K562 (cell line): ENCODE data around the gene DDR2. TPM values are rescaled to one million over a fixed set of nuclear protein-coding genes. Genes with fewer than 3 reads are reported as not detected.
A peak's percentile ranks its signal among the peaks of the same experiment; 100 is the strongest.

Source experiments
- ATAC-seq: fragments of 200-7000 bp; cut with Tn5 transposase; 3 replicates; pipeline ENCODE4 v1.9.1; 2020; ENCODE audit warnings: moderate library complexity
- BruUV-seq: library from RNA; stranded (reverse); fragments of 400-500 nt; replicated peaks from 2 replicates; lab custom pipeline; 2021; lab: Mats Ljungman, UMichigan
- CTCF ChIA-PET: fragments of 300-600 bp; formaldehyde crosslinking; extraction: SDS; loops from one replicate; lab custom pipeline; 2021; ENCODE audit warnings: low intra/inter-chr PET ratio; lab: Yijun Ruan, JAX
- POLR2A ChIA-PET: fragments of 300-600, 350-650 bp; sonication (Branson Sonifier 250); formaldehyde crosslinking; extraction: SDS; loops from one replicate; lab custom pipeline; 2021; ENCODE audit warnings: antibody characterized with exemption, inconsistent platforms; lab: Yijun Ruan, JAX
- DNase-seq, 4 experiments: peaks; one replicate each; pipeline versions ENCODE4 v3.0.0 to v3.0.0-alpha.2; 2011 to 2018; ENCODE audit warnings: low spot score in 3 of 4, mixed read lengths in 3 of 4; ENCODE audit errors: extremely low read depth in 1 of 4
- FAIRE-seq: peaks from 2 replicates; lab custom pipeline; 2011; peaks lifted over from hg19 to GRCh38; lab: Jason Lieb, UNC
- H2AFZ ChIP-seq: 2 replicates; pipeline ENCODE4 v1.6.0; 2011; ENCODE audit warnings: low read depth, low read length, control low read depth, inconsistent platforms
- H3K27ac ChIP-seq: fragments of 200-600 bp; 3 replicates; pipeline ENCODE4 v1.8.0; 2011; ENCODE audit warnings: low read depth, mild to moderate bottlenecking, control low read depth, inconsistent platforms, low read length, moderate library complexity, mixed read lengths; ENCODE audit errors: extremely low read depth
- H3K27me3 ChIP-seq, 2 experiments: fragments of 300-600 bp in 1 of 2; 2 replicates in 1 of 2; 3 replicates in 1 of 2; pipeline versions ENCODE4 v1.6.0 to v1.8.0; 2011; ENCODE audit warnings: inconsistent platforms in 2 of 2, low read length in 2 of 2, mild to moderate bottlenecking in 1 of 2, mixed read lengths in 1 of 2, moderate library complexity in 1 of 2; ENCODE audit not compliant: control insufficient read depth in 2 of 2, insufficient read depth in 2 of 2
- H3K36me3 ChIP-seq: fragments of 300-600 bp; 3 replicates; pipeline ENCODE4 v1.8.0; 2011; ENCODE audit warnings: mild to moderate bottlenecking, low read length, inconsistent platforms; ENCODE audit not compliant: control insufficient read depth, insufficient read depth
- H3K4me1 ChIP-seq, 2 experiments: fragments of 200-600 bp in 1 of 2; replicated peaks in 1 of 2; 2 replicates in 1 of 2; 3 replicates in 1 of 2; pipeline versions ENCODE4 v1.5.1 to v1.8.0; 2011; ENCODE audit warnings: inconsistent platforms in 2 of 2, low read length in 2 of 2, mild to moderate bottlenecking in 1 of 2, mixed read lengths in 1 of 2, moderate library complexity in 1 of 2; ENCODE audit not compliant: control insufficient read depth in 2 of 2, insufficient read depth in 2 of 2
- H3K4me2 ChIP-seq: 2 replicates; pipeline ENCODE4 v1.6.1; 2011; ENCODE audit warnings: low read length, control low read depth, inconsistent platforms, mixed read lengths; ENCODE audit not compliant: insufficient read depth
- H3K4me3 ChIP-seq: fragments of 200-600 bp; sonication (generic), shearing (Covaris generic); 2 replicates; pipeline ENCODE4 v1.5.1; 2016; ENCODE audit warnings: control low read depth, inconsistent platforms
- H3K79me2 ChIP-seq: fragments of 200-600 bp; 3 replicates; pipeline ENCODE4 v1.8.0; 2011; ENCODE audit warnings: low read length, inconsistent platforms; ENCODE audit not compliant: control insufficient read depth, insufficient read depth
- H3K9ac ChIP-seq, 2 experiments: 2 replicates each; pipeline versions ENCODE4 v1.6.0 to v1.6.1; 2011; ENCODE audit warnings: low read depth in 2 of 2, low read length in 2 of 2, control low read depth in 1 of 2, inconsistent platforms in 1 of 2, mild to moderate bottlenecking in 1 of 2, mixed read lengths in 1 of 2; ENCODE audit not compliant: insufficient read depth in 1 of 2
- H3K9me1 ChIP-seq: one replicate; pipeline ENCODE4 v1.6.0; 2011; ENCODE audit warnings: inconsistent platforms, mild to moderate bottlenecking, low read length, moderate library complexity; ENCODE audit not compliant: control insufficient read depth, insufficient read depth
- H3K9me3 ChIP-seq: replicated peaks from 2 replicates; pipeline ENCODE4 v1.5.1; 2011; ENCODE audit warnings: low read depth, low read length, inconsistent platforms; ENCODE audit not compliant: control insufficient read depth, insufficient read depth
- H4K20me1 ChIP-seq: replicated peaks from 2 replicates; pipeline ENCODE4 v1.6.1; 2011; ENCODE audit warnings: low read length, inconsistent platforms, mixed read lengths; ENCODE audit not compliant: control insufficient read depth, insufficient read depth
- CEBPB ChIP-seq: fragments of 450-650 bp; IDR thresholded peaks from 2 replicates; pipeline ENCODE4 v1.6.1; 2016; ENCODE audit warnings: missing genetic modification characterization, missing compliant biosample characterization
- CEBPG ChIP-seq, 3 experiments: fragments of 200-800 bp in 1 of 3; sonication (Bioruptor generic) in 1 of 3; sonication (generic) in 1 of 3; formaldehyde crosslinking in 1 of 3; IDR thresholded peaks in 2 of 3; conservative IDR thresholded peaks in 1 of 3; 2 replicates each; pipeline versions ENCODE4 v1.6.1 to v1.8.0; 2016 to 2022; ENCODE audit warnings: missing compliant biosample characterization in 2 of 3, missing genetic modification characterization in 2 of 3, mild to moderate bottlenecking in 1 of 3, missing genetic modification reagents in 1 of 3
- ELF1 ChIP-seq: fragments of 200-800 bp; sonication (Bioruptor generic); IDR thresholded peaks from 2 replicates; pipeline ENCODE4 v1.6.1; 2016; ENCODE audit warnings: missing genetic modification characterization, missing compliant biosample characterization
- NCOR1 ChIP-seq: fragments of 450-650 bp; IDR thresholded peaks from 2 replicates; pipeline ENCODE4 v1.6.1; 2016; ENCODE audit warnings: mild to moderate bottlenecking, moderate library complexity
- POLR2H ChIP-seq: IDR thresholded peaks from 2 replicates; pipeline ENCODE4 v1.6.1; 2016; ENCODE audit warnings: missing genetic modification characterization, low read depth, mild to moderate bottlenecking, control low read depth, missing compliant biosample characterization, moderate library complexity
- SAFB2 ChIP-seq: fragments of 200-400 bp; formaldehyde crosslinking; IDR thresholded peaks from 2 replicates; pipeline ENCODE4 v1.6.1; 2018; ENCODE audit warnings: borderline replicate concordance, low read length, low read depth, moderate library complexity; ENCODE audit not compliant: severe bottlenecking
- SIN3B ChIP-seq: fragments of 450-650 bp; IDR thresholded peaks from 2 replicates; pipeline ENCODE4 v1.6.1; 2017; ENCODE audit warnings: low read depth, mild to moderate bottlenecking, moderate library complexity
- TRIM24 ChIP-seq, 2 experiments: fragments of 450-650 bp; IDR thresholded peaks; 2 replicates each; pipeline ENCODE4 v1.6.1; 2016
- WHSC1 ChIP-seq: IDR thresholded peaks from one replicate; pipeline ENCODE4 v1.6.1; 2012; ENCODE audit warnings: low read length, control low read depth, inconsistent platforms
- ZFP30 ChIP-seq: fragments of 250-450 bp; sonication (Bioruptor Pico); IDR thresholded peaks from 2 replicates; pipeline ENCODE4 v1.8.0; 2022; ENCODE audit warnings: moderate library complexity, mild to moderate bottlenecking, inconsistent platforms, borderline replicate concordance
- ZNF140 ChIP-seq: fragments of 250-450 bp; sonication (Bioruptor Pico); IDR thresholded peaks from 2 replicates; pipeline ENCODE4 v1.8.0; 2021; ENCODE audit warnings: moderate library complexity, mild to moderate bottlenecking, inconsistent platforms
- ZNF212 ChIP-seq: fragments of 450-650 bp; formaldehyde crosslinking; IDR thresholded peaks from 2 replicates; pipeline ENCODE4 v1.4.0; 2020; ENCODE audit warnings: mild to moderate bottlenecking
- ZNF668 ChIP-seq: fragments of 250-450 bp; sonication (Bioruptor Pico); IDR thresholded peaks from 2 replicates; pipeline ENCODE4 v1.8.0; 2022; ENCODE audit warnings: mild to moderate bottlenecking, inconsistent platforms
- WGBS: fragments of 100-300 bp; shearing (Covaris generic); methylation state at CpG from one replicate; pipeline ENCODE4 v1.1.6; 2016; ENCODE audit warnings: low coverage, mixed read lengths; ENCODE audit not compliant: insufficient coverage; ENCODE audit errors: missing lambda C conversion rate; 5-methylcytosine and 5-hydroxymethylcytosine counted together
- in situ Hi-C: fragments of 300-500 bp; cut with MboI; formaldehyde crosslinking; loops from 4 replicates; pipeline ENCODE4 v1.15.0; 2018; ENCODE audit warnings: inconsistent platforms, mixed read lengths
- intact Hi-C: fragments of 100-400 bp; cut with micrococcal nuclease; formaldehyde crosslinking; loops from 2 replicates; pipeline ENCODE4 v1.14.2; 2022
- polyA plus RNA-seq, 8 experiments: library from polyadenylated mRNA; depleted of rRNA in 4 of 8; stranded (reverse) in 5 of 8; unstranded in 3 of 8; fragments of >200 nt; fragmentation: Nextera tagmentation in 2 of 8; fragmentation: Illumina TruSeq in 1 of 8; extraction: Ambion mirVana in 2 of 8; extraction: Trizol in 1 of 8; gene quantifications; 2 replicates each; pipeline versions ENCODE4 v1.2.1 to v1.2.3, GENCODE V29; 2011 to 2014; ENCODE audit warnings: inconsistent platforms in 1 of 8, missing spikeins in 1 of 8
- total RNA-seq, 7 experiments: library from RNA; depleted of rRNA in 6 of 7; stranded (reverse); fragments of >200 nt in 6 of 7; fragmentation: Illumina TruSeq in 2 of 7; extraction: Trizol in 2 of 7; gene quantifications; 2 replicates each; pipeline versions ENCODE4 v1.2.1 to v1.2.3, GENCODE V29; 2011 to 2021; ENCODE audit warnings: low replicate concordance in 1 of 7
- TF ChIP-seq, protein P1 (sequence below), 3 experiments: fragments of 200-800 bp in 1 of 3; sonication (Bioruptor generic) in 1 of 3; sonication (generic) in 1 of 3; formaldehyde crosslinking in 1 of 3; IDR thresholded peaks; 2 replicates each; pipeline versions ENCODE4 v1.6.1 to v1.8.0; 2016 to 2022; ENCODE audit warnings: mild to moderate bottlenecking in 2 of 3, missing compliant biosample characterization in 2 of 3, missing genetic modification characterization in 2 of 3, missing genetic modification reagents in 1 of 3
- TF ChIP-seq, protein P2 (sequence below): fragments of 450-650 bp; IDR thresholded peaks from 2 replicates; pipeline ENCODE4 v1.6.1; 2016

The DDR2 gene
- total and polyA plus RNA-seq, 9 of the 15 experiments (the other 6 are each of a cell fraction or from before 2014, with no cell fraction given) = 0.36 to 2.0 (median 1.1) TPM

DNA sequence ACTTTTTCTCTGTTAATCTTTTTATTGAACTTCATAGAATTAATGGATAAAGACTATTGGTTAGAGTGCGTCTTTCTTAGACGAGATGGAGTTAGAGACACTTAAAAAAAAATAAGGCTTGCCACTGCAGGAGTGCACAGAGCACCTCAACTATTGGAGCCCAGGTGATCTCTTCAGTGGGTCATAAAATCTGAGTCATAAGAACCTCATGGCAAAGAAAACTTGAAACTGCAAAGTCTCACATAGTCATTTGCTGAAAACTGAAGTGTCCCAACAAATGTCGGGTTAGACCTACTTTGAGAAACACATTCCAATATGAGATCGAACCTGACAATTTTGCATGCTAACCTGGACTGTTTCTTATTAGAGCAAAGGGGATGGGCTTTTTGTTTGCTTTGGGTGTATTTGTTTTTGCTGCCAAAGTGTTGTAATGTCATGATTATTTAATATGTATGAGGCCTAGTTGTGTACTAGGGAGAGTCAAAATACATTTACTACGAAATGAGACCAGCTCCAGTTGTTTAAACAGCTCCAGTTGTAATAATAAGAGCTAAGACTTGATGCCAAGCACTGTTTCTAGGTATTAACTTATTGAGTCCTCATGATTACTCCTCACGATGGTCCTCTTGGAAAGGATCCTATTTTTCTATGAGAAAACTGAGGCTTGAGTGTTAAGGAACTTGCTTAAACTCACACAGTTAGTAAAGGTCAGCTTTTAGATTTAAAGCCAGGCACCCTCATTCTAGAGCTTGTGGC, 65.1 kb downstream of the DDR2 start (continued):
- TF ChIP-seq POLR2H (tag) = no peak

DNA sequence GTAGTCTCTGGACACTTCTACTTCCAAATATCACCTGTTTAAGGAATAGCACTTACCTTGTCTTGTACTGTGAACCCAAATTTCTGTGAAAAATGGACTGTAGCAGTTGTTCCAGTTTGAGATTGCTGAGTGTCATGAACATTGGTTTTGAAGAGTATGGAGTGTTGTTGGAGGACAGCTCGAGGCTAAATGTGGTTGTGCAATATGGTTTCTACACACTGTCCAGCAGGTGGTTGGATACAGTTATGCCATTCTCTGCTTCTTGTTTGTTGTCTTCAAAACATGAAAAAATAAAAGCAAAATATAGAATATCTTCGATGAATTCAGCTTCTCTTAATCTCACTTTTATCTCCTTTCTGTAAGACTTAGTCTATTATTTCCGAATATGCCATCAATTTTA, 67.1 kb downstream of the DDR2 start:
- H3K79me2 ChIP-seq = no peaks in the 10 kb centered on the region
- ATAC-seq (no peak), DNase-seq (no peak), FAIRE-seq (no peak)
- intact Hi-C loops = no loop called here
- 5% methylated on average over 3 of the region's 3 CpGs for WGBS
- H4K20me1 ChIP-seq = 0 out of 2 replicates have a peak, but pooled peaks cover 4% of the 10 kb centered on the region
- no peak overlapping the region for H3K27ac ChIP-seq
- H3K4me2 ChIP-seq = no peak overlapping the region
- ChIA-PET CTCF (no interaction called here), POLR2A (interaction anchor here (1.5 to 1.6 kb wide), 2 partner anchors 10 to 11 kb away, joined by 4 read pairs; no protein-coding TSS in a partner anchor)
- no peaks in the 10 kb centered on the region for H3K9me3 ChIP-seq
- BruUV-seq = no TSS peak
- peaks cover 0 to 5% of the 10 kb centered on the region in 2 experiments; a peak in 1 of 5 replicates for H3K27me3 ChIP-seq
- peaks cover 0 to 8% of the 10 kb centered on the region in 2 experiments; a peak in 4 of 5 replicates for H3K4me1 ChIP-seq
- in situ Hi-C loops = no loop called here
- no peaks in the 10 kb centered on the region for H3K9me1 ChIP-seq
- no peak overlapping the region for H2AFZ ChIP-seq
- TF ChIP-seq TRIM24 (IDR thresholded peaks at IDR 0.05) = no peak
- TF ChIP-seq CEBPG (CRISPR knock-in tag; IDR thresholded peaks at IDR 0.05) = no peak
- TF ChIP-seq CEBPG (tag; conservative IDR thresholded peaks at IDR 0.05 in 1 of 2, IDR thresholded peaks at IDR 0.05 in 1 of 2) = peak; percentile 62 to 69; a peak in 3 of 4 replicates
- no peak for TF ChIP-seq ELF1
- TF ChIP-seq, protein P1, sequence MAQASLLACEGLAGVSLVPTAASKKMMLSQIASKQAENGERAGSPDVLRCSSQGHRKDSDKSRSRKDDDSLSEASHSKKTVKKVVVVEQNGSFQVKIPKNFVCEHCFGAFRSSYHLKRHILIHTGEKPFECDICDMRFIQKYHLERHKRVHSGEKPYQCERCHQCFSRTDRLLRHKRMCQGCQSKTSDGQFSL (CRISPR knock-in tag; IDR thresholded peaks at IDR 0.05) = no peak
- TF ChIP-seq, protein P1 (tag; IDR thresholded peaks at IDR 0.05) = no peak
- no peak for TF ChIP-seq WHSC1
- no peak for TF ChIP-seq ZNF668 (CRISPR knock-in tag)
- TF ChIP-seq CEBPB = peak; percentile 86
- TF ChIP-seq, protein P2, sequence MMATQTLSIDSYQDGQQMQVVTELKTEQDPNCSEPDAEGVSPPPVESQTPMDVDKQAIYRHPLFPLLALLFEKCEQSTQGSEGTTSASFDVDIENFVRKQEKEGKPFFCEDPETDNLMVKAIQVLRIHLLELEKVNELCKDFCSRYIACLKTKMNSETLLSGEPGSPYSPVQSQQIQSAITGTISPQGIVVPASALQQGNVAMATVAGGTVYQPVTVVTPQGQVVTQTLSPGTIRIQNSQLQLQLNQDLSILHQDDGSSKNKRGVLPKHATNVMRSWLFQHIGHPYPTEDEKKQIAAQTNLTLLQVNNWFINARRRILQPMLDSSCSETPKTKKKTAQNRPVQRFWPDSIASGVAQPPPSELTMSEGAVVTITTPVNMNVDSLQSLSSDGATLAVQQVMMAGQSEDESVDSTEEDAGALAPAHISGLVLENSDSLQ = no peak
- no peak for TF ChIP-seq SAFB2
- TF ChIP-seq ZNF212 (CRISPR knock-in tag) = no peak
- TF ChIP-seq ZNF140 (CRISPR knock-in tag) = no peak
- TF ChIP-seq NCOR1 = no peak
- no peak for TF ChIP-seq SIN3B
- no peak for TF ChIP-seq ZFP30
- no peaks in the 10 kb centered on the region for H3K36me3 ChIP-seq
- no peak overlapping the region for H3K9ac ChIP-seq
- H3K4me3 ChIP-seq = no peak overlapping the region
